SH-SY5Y (cell line): Measurements from ENCODE around the gene SEMA6D.

ENCODE experiments used
- GATA2 ChIP-seq: IDR thresholded peaks from 2 replicates; pipeline ENCODE4 v1.6.1; 2011; ENCODE audit warnings: mild to moderate bottlenecking, low read depth, low read length
- GATA3 ChIP-seq: IDR thresholded peaks from 2 replicates; pipeline ENCODE4 v1.6.1; 2011; ENCODE audit warnings: low read depth, mild to moderate bottlenecking, low read length, moderate library complexity

DNA sequence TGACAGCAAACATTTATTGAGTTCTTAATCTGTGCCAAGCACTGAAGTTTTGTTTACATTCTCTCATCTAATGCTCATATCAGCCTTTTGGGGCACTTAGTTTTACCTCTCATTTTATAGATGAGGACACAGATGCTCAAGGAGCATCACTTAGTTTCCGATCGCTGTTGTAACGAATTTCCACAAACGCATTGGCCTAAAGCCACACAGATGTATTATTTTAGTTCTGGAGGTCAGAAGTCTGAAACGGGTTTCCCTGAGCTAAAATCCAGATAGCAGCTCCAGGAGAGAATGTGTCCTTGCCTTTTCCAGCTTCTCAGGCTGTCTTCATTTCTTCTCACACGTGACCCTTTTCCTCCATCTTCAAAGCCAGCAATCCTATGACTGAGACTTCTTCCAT is 11.1 kb downstream of the SEMA6D start:
- TF ChIP-seq GATA2 (no peak), GATA3 (no peak)
